ENCODE results near the gene GRIK4. TPM values are rescaled to one million over a fixed set of nuclear protein-coding genes. Genes with fewer than 3 reads are reported as not detected.
A peak's percentile ranks its signal among the peaks of the same experiment; 100 is the strongest.

The GRIK4 gene
- total and polyA plus RNA-seq, 9 of the 15 experiments (the other 6 are each of a cell fraction or from before 2014, with no cell fraction given) = not detected

DNA sequence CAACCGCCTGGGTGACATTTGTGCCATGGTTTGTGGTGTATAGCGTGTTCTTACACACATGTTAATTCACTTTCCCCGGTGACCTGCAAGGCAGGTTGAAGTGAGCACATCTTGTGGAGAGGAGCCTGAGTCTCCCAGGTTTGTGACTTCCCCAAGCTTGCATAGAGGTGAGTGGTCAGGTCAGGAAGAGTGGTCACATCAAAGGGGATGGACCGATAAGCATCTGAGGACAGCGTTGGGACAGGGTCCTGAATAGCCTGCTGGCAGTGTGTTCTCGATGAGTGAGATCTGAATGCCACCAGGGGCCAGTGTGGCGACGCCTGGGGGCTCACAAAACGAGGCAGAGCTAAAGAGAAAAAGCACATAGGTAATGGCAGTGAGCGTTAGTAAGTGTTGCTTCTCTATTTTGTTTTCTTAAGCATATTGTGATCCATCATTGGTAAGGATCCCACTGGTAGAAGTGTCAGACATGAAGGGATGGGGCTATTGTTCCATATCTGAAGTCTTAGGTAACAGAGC lies 154.6 kb downstream of the GRIK4 start:
- no peak for DNase-seq (ENCODE audit: extremely low read depth in 1 of 4, low spot score in 3 of 4)
- in situ Hi-C loops (cut with MboI) (no loop called here), intact Hi-C loops (cut with micrococcal nuclease) (no loop called here)
- ATAC-seq = no peak
- H3K9me1 ChIP-seq (ENCODE audit: control insufficient read depth, insufficient read depth, low read length) = no peaks in the 10 kb centered on the region
- H2AFZ ChIP-seq (ENCODE audit: low read depth, low read length) = no peak overlapping the region
- H3K4me2 ChIP-seq (ENCODE audit: insufficient read depth, low read length) = no peak overlapping the region
- no peaks in the 10 kb centered on the region for H3K36me3 ChIP-seq (ENCODE audit: control insufficient read depth, insufficient read depth, low read length)
- TF ChIP-seq EGR1 (conservative IDR thresholded peaks at IDR 0.05) (no peak), ZNF212 (CRISPR knock-in tag; IDR thresholded peaks at IDR 0.05) (no peak), RAD21 (CRISPR knock-in tag; conservative IDR thresholded peaks at IDR 0.05 in 1 of 2, IDR thresholded peaks at IDR 0.05 in 1 of 2) (0 out of 4 replicates have a peak, but pooled peaks of 1 of the 2 experiments have one; percentile 21)
- TF ChIP-seq, protein P1, sequence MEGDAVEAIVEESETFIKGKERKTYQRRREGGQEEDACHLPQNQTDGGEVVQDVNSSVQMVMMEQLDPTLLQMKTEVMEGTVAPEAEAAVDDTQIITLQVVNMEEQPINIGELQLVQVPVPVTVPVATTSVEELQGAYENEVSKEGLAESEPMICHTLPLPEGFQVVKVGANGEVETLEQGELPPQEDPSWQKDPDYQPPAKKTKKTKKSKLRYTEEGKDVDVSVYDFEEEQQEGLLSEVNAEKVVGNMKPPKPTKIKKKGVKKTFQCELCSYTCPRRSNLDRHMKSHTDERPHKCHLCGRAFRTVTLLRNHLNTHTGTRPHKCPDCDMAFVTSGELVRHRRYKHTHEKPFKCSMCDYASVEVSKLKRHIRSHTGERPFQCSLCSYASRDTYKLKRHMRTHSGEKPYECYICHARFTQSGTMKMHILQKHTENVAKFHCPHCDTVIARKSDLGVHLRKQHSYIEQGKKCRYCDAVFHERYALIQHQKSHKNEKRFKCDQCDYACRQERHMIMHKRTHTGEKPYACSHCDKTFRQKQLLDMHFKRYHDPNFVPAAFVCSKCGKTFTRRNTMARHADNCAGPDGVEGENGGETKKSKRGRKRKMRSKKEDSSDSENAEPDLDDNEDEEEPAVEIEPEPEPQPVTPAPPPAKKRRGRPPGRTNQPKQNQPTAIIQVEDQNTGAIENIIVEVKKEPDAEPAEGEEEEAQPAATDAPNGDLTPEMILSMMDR (IDR thresholded peaks at IDR 0.05 in 2 of 3, conservative IDR thresholded peaks at IDR 0.05 in 1 of 3; ENCODE audit: insufficient read depth in 2 of 3, low read depth in 1 of 3, low read length in 3 of 3) = 0 out of 6 replicates have a peak, but pooled peaks of 2 of the 3 experiments have one; percentile 3 to 19
- no peaks in the 10 kb centered on the region for H3K79me2 ChIP-seq (ENCODE audit: control insufficient read depth, insufficient read depth, low read length)
- H3K4me1 ChIP-seq (replicated peaks in 1 of 2; ENCODE audit: control insufficient read depth in 2 of 2, insufficient read depth in 2 of 2, low read length in 2 of 2) = peaks cover 0 to 3% of the 10 kb centered on the region in 2 experiments; a peak in 1 of 5 replicates
- ChIA-PET POLR2A (no interaction called here), CTCF (ENCODE audit: low intra/inter-chr PET ratio) (no interaction called here)
- no TSS peak for BruUV-seq (replicated peaks)
- peaks cover 0 to 14% of the 10 kb centered on the region in 2 experiments; a peak in 2 of 5 replicates for H3K27me3 ChIP-seq (ENCODE audit: control insufficient read depth in 2 of 2, insufficient read depth in 2 of 2, low read length in 2 of 2)
- H3K9ac ChIP-seq (ENCODE audit: insufficient read depth in 1 of 2, low read depth in 2 of 2, low read length in 2 of 2) = no peak overlapping the region
- FAIRE-seq = no peak
- H3K9me3 ChIP-seq (replicated peaks; ENCODE audit: control insufficient read depth, insufficient read depth, low read depth, low read length) = no peaks in the 10 kb centered on the region
- peaks cover 3% of the 10 kb centered on the region; the same call in 1 of the 2 replicates for H4K20me1 ChIP-seq (replicated peaks; ENCODE audit: control insufficient read depth, insufficient read depth, low read length)
- H3K27ac ChIP-seq (ENCODE audit: extremely low read depth, low read depth, low read length) = no peak overlapping the region
- WGBS (ENCODE audit: insufficient coverage, low coverage, missing lambda C conversion rate) = 1% methylated on average over 10 of the region's 10 CpGs
- H3K4me3 ChIP-seq = no peak overlapping the region

Measured in K562 (cell line).